H1 (cell line): ENCODE data around the gene SNRPN. TPM values are rescaled to one million over a fixed set of nuclear protein-coding genes. Genes with fewer than 3 reads are reported as not detected.

Experiments
- CTCF ChIA-PET: fragments of 300-600 bp; sonication (Branson Sonifier 250); formaldehyde crosslinking; loops from one replicate; lab custom pipeline; 2021; ENCODE audit not compliant: partially characterized antibody; lab: Charles Lee
- POLR2A ChIA-PET: fragments of 300-600 bp; sonication (Branson Sonifier 250); formaldehyde crosslinking; loops from one replicate; lab custom pipeline; 2021; ENCODE audit warnings: inconsistent platforms; ENCODE audit not compliant: partially characterized antibody; lab: Charles Lee
- DNase-seq, 2 experiments: peaks; one replicate each; pipeline versions ENCODE4 v3.0.0 to v3.0.0-alpha.2; 2010 to 2022; ENCODE audit warnings: low spot score in 2 of 2, low read depth in 1 of 2, mixed read lengths in 1 of 2
- FAIRE-seq: peaks from 2 replicates; lab custom pipeline; 2011; peaks lifted over from hg19 to GRCh38; lab: Jason Lieb, UNC
- H2AFZ ChIP-seq: 2 replicates; pipeline ENCODE4 v1.8.1; 2012; ENCODE audit warnings: low read length, inconsistent platforms
- H2AK5ac ChIP-seq: 2 replicates; pipeline ENCODE4 v1.6.1; 2013; ENCODE audit warnings: low read depth, low read length
- H2BK120ac ChIP-seq: replicated peaks from 2 replicates; pipeline ENCODE3; 2013; ENCODE audit warnings: low read depth, low read length, inconsistent platforms
- H2BK12ac ChIP-seq: 2 replicates; pipeline ENCODE4 v1.6.1; 2013; ENCODE audit warnings: low read depth, low read length
- H2BK15ac ChIP-seq: 2 replicates; pipeline ENCODE4 v1.6.1; 2013; ENCODE audit warnings: low read length
- H2BK20ac ChIP-seq: 2 replicates; pipeline ENCODE4 v1.6.1; 2013; ENCODE audit warnings: low read length
- H2BK5ac ChIP-seq: 2 replicates; pipeline ENCODE4 v1.6.1; 2013; ENCODE audit warnings: low read depth, low read length
- H3K14ac ChIP-seq: 2 replicates; pipeline ENCODE4 v1.6.1; 2013; ENCODE audit warnings: inconsistent platforms; ENCODE audit not compliant: insufficient read length
- H3K18ac ChIP-seq: 2 replicates; pipeline ENCODE4 v1.6.1; 2013; ENCODE audit warnings: low read length; ENCODE audit errors: extremely low read depth
- H3K23ac ChIP-seq: 2 replicates; pipeline ENCODE4 v1.6.1; 2013; ENCODE audit warnings: inconsistent platforms; ENCODE audit not compliant: insufficient read length
- H3K23me2 ChIP-seq: 2 replicates; pipeline ENCODE4 v1.6.1; 2013; ENCODE audit warnings: low read depth, low read length
- H3K27ac ChIP-seq: 2 replicates; pipeline ENCODE4 v1.6.1; 2011; ENCODE audit warnings: low read depth, low read length, inconsistent platforms
- H3K27me3 ChIP-seq, 4 experiments: replicated peaks in 1 of 4; 1 replicate in 1 of 4; 2 replicates in 3 of 4; pipeline versions ENCODE4 v1.6.1 to v1.8.1; 2011 to 2013; ENCODE audit warnings: low read length in 3 of 4, mild to moderate bottlenecking in 3 of 4, inconsistent platforms in 2 of 4, mixed read lengths in 2 of 4, moderate library complexity in 1 of 4; ENCODE audit not compliant: control insufficient read depth in 3 of 4, insufficient read depth in 3 of 4; ENCODE audit errors: extremely low read depth in 1 of 4
- H3K36me3 ChIP-seq, 4 experiments: 2 replicates each; pipeline versions ENCODE4 v1.6.1 to v1.8.1; 2011 to 2013; ENCODE audit warnings: mild to moderate bottlenecking in 4 of 4, low read length in 3 of 4, moderate library complexity in 2 of 4, control low read depth in 1 of 4, inconsistent platforms in 1 of 4; ENCODE audit not compliant: insufficient read depth in 4 of 4, control insufficient read depth in 2 of 4
- H3K4ac ChIP-seq: replicated peaks from 2 replicates; pipeline ENCODE3; 2013; ENCODE audit warnings: low read length, low read depth, mixed read lengths, inconsistent platforms; ENCODE audit not compliant: insufficient read length
- H3K4me1 ChIP-seq, 4 experiments: replicated peaks in 1 of 4; 1 replicate in 1 of 4; 2 replicates in 3 of 4; pipeline versions ENCODE4 v1.6.1 to v1.8.1; 2011 to 2013; ENCODE audit warnings: low read length in 3 of 4, inconsistent platforms in 2 of 4, mixed read lengths in 1 of 4; ENCODE audit not compliant: insufficient read depth in 4 of 4, control insufficient read depth in 3 of 4
- H3K4me2 ChIP-seq, 2 experiments: 2 replicates each; pipeline versions ENCODE4 v1.6.1 to v1.8.1; 2011 to 2013; ENCODE audit warnings: low read depth in 2 of 2, low read length in 2 of 2, control low read depth in 1 of 2, inconsistent platforms in 1 of 2, mild to moderate bottlenecking in 1 of 2; ENCODE audit not compliant: insufficient read depth in 1 of 2
- H3K4me3 ChIP-seq, 4 experiments: fragments of 200-600, 300-600 bp in 1 of 4; sonication (generic), shearing (Covaris generic), sonication (Bioruptor Twin) in 1 of 4; 2 replicates each; pipeline versions ENCODE4 v1.5.1 to v1.8.1; 2011 to 2016; ENCODE audit warnings: low read length in 4 of 4, low read depth in 3 of 4, control low read depth in 2 of 4, inconsistent platforms in 2 of 4, mild to moderate bottlenecking in 2 of 4, mixed read lengths in 1 of 4, moderate library complexity in 1 of 4; ENCODE audit not compliant: insufficient read depth in 2 of 4; ENCODE audit errors: extremely low read depth in 1 of 4
- H3K56ac ChIP-seq: replicated peaks from 2 replicates; pipeline ENCODE3; 2013; ENCODE audit warnings: low read depth, mild to moderate bottlenecking, mixed read lengths, low read length, inconsistent platforms; ENCODE audit not compliant: insufficient read length
- H3K79me1 ChIP-seq: 2 replicates; pipeline ENCODE4 v1.6.1; 2013; ENCODE audit warnings: low read depth, low read length, control low read depth
- H3K79me2 ChIP-seq, 2 experiments: 2 replicates each; pipeline versions ENCODE4 v1.6.1 to v1.8.1; 2012 to 2013; ENCODE audit warnings: low read length in 2 of 2, mild to moderate bottlenecking in 2 of 2, inconsistent platforms in 1 of 2; ENCODE audit not compliant: insufficient read depth in 2 of 2, control insufficient read depth in 1 of 2
- H3K9ac ChIP-seq, 4 experiments: replicated peaks in 1 of 4; 1 replicate in 1 of 4; 2 replicates in 3 of 4; pipeline versions ENCODE4 v1.6.1 to v1.8.1; 2011 to 2013; ENCODE audit warnings: low read depth in 3 of 4, low read length in 3 of 4, control low read depth in 2 of 4, mild to moderate bottlenecking in 2 of 4, moderate library complexity in 2 of 4, inconsistent platforms in 1 of 4; ENCODE audit errors: extremely low read depth in 1 of 4
- H3K9me3 ChIP-seq, 2 experiments: 2 replicates each; pipeline versions ENCODE4 v1.6.1 to v1.8.1; 2012 to 2013; ENCODE audit warnings: mild to moderate bottlenecking in 2 of 2, moderate library complexity in 2 of 2, control low read depth in 1 of 2, inconsistent platforms in 1 of 2, low read depth in 1 of 2, low read length in 1 of 2, mixed read lengths in 1 of 2; ENCODE audit not compliant: insufficient read depth in 2 of 2
- H4K20me1 ChIP-seq, 2 experiments: replicated peaks in 1 of 2; 2 replicates each; pipeline versions ENCODE3 to v1.8.1; 2011 to 2013; ENCODE audit warnings: inconsistent platforms in 2 of 2, low read length in 2 of 2, mild to moderate bottlenecking in 1 of 2; ENCODE audit not compliant: insufficient read depth in 2 of 2, control insufficient read depth in 1 of 2
- H4K5ac ChIP-seq: 2 replicates; pipeline ENCODE4 v1.6.1; 2013; ENCODE audit warnings: low read length, low read depth, mixed read lengths, inconsistent platforms; ENCODE audit not compliant: insufficient read length
- H4K8ac ChIP-seq: 2 replicates; pipeline ENCODE4 v1.8.0; 2013; ENCODE audit warnings: mild to moderate bottlenecking, moderate library complexity, low read length, inconsistent platforms; ENCODE audit not compliant: insufficient read depth; ENCODE audit errors: extremely low read depth
- H4K91ac ChIP-seq: replicated peaks from 2 replicates; pipeline ENCODE3; 2013; ENCODE audit warnings: low read length, mixed read lengths, inconsistent platforms; ENCODE audit not compliant: insufficient read length
- EGR1 ChIP-seq: IDR thresholded peaks from 2 replicates; pipeline ENCODE4 v1.6.1; 2011; ENCODE audit warnings: low read depth, low read length, borderline replicate concordance
- POLR2A ChIP-seq, 2 experiments: IDR thresholded peaks; 1 replicate in 1 of 2; 2 replicates in 1 of 2; pipeline ENCODE4 v1.6.1; 2011; ENCODE audit warnings: low read depth in 2 of 2, low read length in 2 of 2, mild to moderate bottlenecking in 2 of 2; ENCODE audit errors: control extremely low read depth in 1 of 2
- SP1 ChIP-seq: IDR thresholded peaks from 2 replicates; pipeline ENCODE4 v1.6.1; 2011; ENCODE audit warnings: low read depth, low read length
- WGBS, 2 experiments: shearing (Covaris generic) in 1 of 2; methylation state at CpG; one replicate each; pipeline versions ENCODE4 v1.1.6 to v1.1.7; 2013 to 2015; ENCODE audit warnings: low lambda C conversion rate in 2 of 2, mixed read lengths in 2 of 2, inconsistent platforms in 1 of 2, low coverage in 1 of 2, missing lambda C conversion rate in 1 of 2; ENCODE audit not compliant: insufficient replicate concordance in 2 of 2, insufficient coverage in 1 of 2, insufficient read length in 1 of 2; ENCODE audit errors: extremely low coverage in 1 of 2, missing lambda C conversion rate in 1 of 2; 5-methylcytosine and 5-hydroxymethylcytosine counted together
- polyA plus RNA-seq, 7 experiments: library from polyadenylated mRNA; depleted of rRNA in 3 of 7; stranded (reverse) in 5 of 7; unstranded in 2 of 7; fragments of >200 nt in 5 of 7; fragments of 200-250 nt in 2 of 7; gene quantifications; 1 replicate in 5 of 7; 2 replicates in 1 of 7; 4 replicates in 1 of 7; pipeline versions ENCODE4 v1.2.1 to v1.2.3, GENCODE V29; 2011 to 2013; ENCODE audit warnings: missing spikeins in 2 of 7, mixed read lengths in 2 of 7
- total RNA-seq: library from RNA; stranded (reverse); fragmentation: NEBNext Ultra II Directional; extraction: Animal tissue kit (Norgen Biotek cat#: 25700); gene quantifications from 2 replicates; pipeline ENCODE4 v1.2.1, GENCODE V29; 2021
- TF ChIP-seq, protein P1 (sequence below), 3 experiments: IDR thresholded peaks; 1 replicate in 2 of 3; 2 replicates in 1 of 3; pipeline versions ENCODE4 v1.5.1 to v1.6.1; 2011; ENCODE audit warnings: low read length in 3 of 3, mild to moderate bottlenecking in 3 of 3, inconsistent platforms in 2 of 3, low read depth in 1 of 3, moderate library complexity in 1 of 3; ENCODE audit not compliant: insufficient read depth in 1 of 3; ENCODE audit errors: control extremely low read depth in 1 of 3
- TF ChIP-seq, protein P2 (sequence below): IDR thresholded peaks from 2 replicates; pipeline ENCODE4 v1.6.1; 2012; ENCODE audit warnings: low read length, inconsistent platforms

SNRPN gene
- total and polyA plus RNA-seq, 2 of the 8 experiments (the other 6 are each of a cell fraction or from before 2014, with no cell fraction given) = 905 to 1,396 TPM

DNA sequence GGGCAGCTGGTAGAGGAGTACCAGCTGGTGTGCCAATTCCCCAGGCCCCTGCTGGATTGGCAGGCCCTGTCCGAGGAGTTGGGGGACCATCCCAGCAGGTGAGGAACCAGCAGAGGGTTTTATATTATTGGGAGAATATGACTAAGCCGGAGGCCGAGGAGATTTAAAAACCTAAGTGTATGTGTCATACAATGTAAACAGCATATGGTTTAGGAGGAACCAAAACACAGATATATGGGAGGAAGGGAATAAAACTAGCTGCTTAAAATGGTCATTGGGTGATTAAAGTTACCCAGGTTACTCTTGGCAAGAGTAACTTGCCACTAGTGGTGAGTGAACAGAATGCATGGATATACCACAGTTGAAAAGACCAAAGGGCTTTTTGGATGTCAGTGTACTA lies 22.1 kb downstream of the SNRPN start:
- no peak overlapping the region for H4K91ac ChIP-seq
- no peak overlapping the region for H3K27ac ChIP-seq
- DNase-seq = no peak
- no peak overlapping the region for H3K4me2 ChIP-seq
- no peak overlapping the region for H2BK15ac ChIP-seq
- no peak overlapping the region for H3K4me3 ChIP-seq
- H3K36me3 ChIP-seq = peaks cover 12 to 98% (median 61%) of the 10 kb centered on the region in 4 experiments
- H2AFZ ChIP-seq = no peak overlapping the region
- H3K4ac ChIP-seq = no peak overlapping the region
- H3K14ac ChIP-seq = no peak overlapping the region
- no peak overlapping the region for H3K18ac ChIP-seq
- POLR2A ChIA-PET = interaction anchor here (0.6 to 4.1 kb wide), 5 partner anchors 9 to 79 kb away, joined by 3 to 29 read pairs (median 3); partner anchors contain the start of genes SNRPN and SNURF
- H3K79me1 ChIP-seq = no peaks in the 10 kb centered on the region
- no peaks in the 10 kb centered on the region; a peak in 1 of 7 replicates for H3K4me1 ChIP-seq
- no peak overlapping the region for H2BK20ac ChIP-seq
- no peak overlapping the region for H2AK5ac ChIP-seq
- H4K8ac ChIP-seq = no peak overlapping the region
- H3K9me3 ChIP-seq = peaks cover 2 to 5% of the 10 kb centered on the region in 2 experiments; a peak in 2 of 4 replicates
- H2BK120ac ChIP-seq = no peak overlapping the region
- H4K20me1 ChIP-seq = peaks cover 5 to 12% of the 10 kb centered on the region in 2 experiments
- CTCF ChIA-PET = interaction anchor here (0.7 to 0.9 kb wide), 3 partner anchors 12 to 380 kb away, joined by 3 read pairs; no protein-coding TSS in a partner anchor
- H3K9ac ChIP-seq = no peak overlapping the region
- H3K23me2 ChIP-seq = no peaks in the 10 kb centered on the region
- H3K23ac ChIP-seq = no peak overlapping the region
- H4K5ac ChIP-seq = no peak overlapping the region
- 73% methylated on average over 2 of the region's 3 CpGs; no CpG with 5 or more reads in 1 of the 2 experiments for WGBS, 2 experiments
- FAIRE-seq = no peak
- H3K56ac ChIP-seq = no peak overlapping the region
- TF ChIP-seq, protein P1, sequence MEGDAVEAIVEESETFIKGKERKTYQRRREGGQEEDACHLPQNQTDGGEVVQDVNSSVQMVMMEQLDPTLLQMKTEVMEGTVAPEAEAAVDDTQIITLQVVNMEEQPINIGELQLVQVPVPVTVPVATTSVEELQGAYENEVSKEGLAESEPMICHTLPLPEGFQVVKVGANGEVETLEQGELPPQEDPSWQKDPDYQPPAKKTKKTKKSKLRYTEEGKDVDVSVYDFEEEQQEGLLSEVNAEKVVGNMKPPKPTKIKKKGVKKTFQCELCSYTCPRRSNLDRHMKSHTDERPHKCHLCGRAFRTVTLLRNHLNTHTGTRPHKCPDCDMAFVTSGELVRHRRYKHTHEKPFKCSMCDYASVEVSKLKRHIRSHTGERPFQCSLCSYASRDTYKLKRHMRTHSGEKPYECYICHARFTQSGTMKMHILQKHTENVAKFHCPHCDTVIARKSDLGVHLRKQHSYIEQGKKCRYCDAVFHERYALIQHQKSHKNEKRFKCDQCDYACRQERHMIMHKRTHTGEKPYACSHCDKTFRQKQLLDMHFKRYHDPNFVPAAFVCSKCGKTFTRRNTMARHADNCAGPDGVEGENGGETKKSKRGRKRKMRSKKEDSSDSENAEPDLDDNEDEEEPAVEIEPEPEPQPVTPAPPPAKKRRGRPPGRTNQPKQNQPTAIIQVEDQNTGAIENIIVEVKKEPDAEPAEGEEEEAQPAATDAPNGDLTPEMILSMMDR (IDR thresholded peaks at IDR 0.05; ENCODE audit: control extremely low read depth in 1 of 3, insufficient read depth in 1 of 3, low read depth in 1 of 3, low read length in 3 of 3) = peak in 1 of 3 experiments; percentile 15; a peak in 1 of 4 replicates
- TF ChIP-seq EGR1 (no peak), SP1 (no peak), POLR2A (IDR thresholded peaks at IDR 0.05; ENCODE audit: control extremely low read depth in 1 of 2, low read depth in 2 of 2, low read length in 2 of 2) (peak in 1 of 2 experiments; percentile 17; a peak in 2 of 3 replicates)
- TF ChIP-seq, protein P2, sequence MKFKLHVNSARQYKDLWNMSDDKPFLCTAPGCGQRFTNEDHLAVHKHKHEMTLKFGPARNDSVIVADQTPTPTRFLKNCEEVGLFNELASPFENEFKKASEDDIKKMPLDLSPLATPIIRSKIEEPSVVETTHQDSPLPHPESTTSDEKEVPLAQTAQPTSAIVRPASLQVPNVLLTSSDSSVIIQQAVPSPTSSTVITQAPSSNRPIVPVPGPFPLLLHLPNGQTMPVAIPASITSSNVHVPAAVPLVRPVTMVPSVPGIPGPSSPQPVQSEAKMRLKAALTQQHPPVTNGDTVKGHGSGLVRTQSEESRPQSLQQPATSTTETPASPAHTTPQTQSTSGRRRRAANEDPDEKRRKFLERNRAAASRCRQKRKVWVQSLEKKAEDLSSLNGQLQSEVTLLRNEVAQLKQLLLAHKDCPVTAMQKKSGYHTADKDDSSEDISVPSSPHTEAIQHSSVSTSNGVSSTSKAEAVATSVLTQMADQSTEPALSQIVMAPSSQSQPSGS = 0 out of 2 replicates have a peak, but pooled peaks have one; percentile 11
- TF ChIP-seq, all 59 proteins: peak for 3
- Histone ChIP-seq H2BK12ac (no peak overlapping the region), H3K27me3 (no peaks in the 10 kb centered on the region), H3K79me2 (peaks cover 0 to 97% of the 10 kb centered on the region in 2 experiments; a peak in 3 of 4 replicates), H2BK5ac (no peak overlapping the region)
